GM08714 (cell line): ENCODE data around the gene ANK2.

Experiments
- H3K4me3 ChIP-seq: fragments of 200-500 bp; sonication (Bioruptor generic); 2 replicates; pipeline ENCODE4 v1.5.1; 2014; ENCODE audit warnings: mild to moderate bottlenecking, low read length, inconsistent platforms
- ZNF274 ChIP-seq: IDR thresholded peaks from 2 replicates; pipeline ENCODE4 v1.6.1; 2012; ENCODE audit warnings: mild to moderate bottlenecking, low read depth, low read length

ANK2 gene

DNA sequence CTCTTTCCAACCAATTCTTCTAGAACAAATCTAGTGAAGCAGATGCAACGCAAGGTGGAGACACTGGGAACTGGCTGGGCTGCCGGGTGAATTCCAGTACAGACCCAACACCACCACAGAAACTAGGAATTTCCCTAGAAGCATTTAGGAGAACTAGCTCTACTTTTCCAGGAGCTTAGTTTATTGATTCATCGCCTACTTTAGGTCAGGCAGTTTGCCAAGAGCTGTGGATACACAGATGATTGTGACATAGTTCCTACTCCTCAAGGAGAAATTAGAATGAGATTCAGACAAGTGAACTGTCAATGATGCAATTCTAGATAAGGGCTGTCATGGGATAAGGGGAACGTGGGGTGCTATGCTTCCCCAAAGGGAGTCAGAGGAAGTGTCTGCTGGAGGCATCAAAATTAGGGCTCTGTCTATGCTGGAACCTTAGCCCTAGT, 362.1 kb downstream of the ANK2 start:
- TF ChIP-seq ZNF274, result no peak
- H3K4me3 ChIP-seq, result no peak overlapping the region

- no peak for TF ChIP-seq ZNF274
- H3K4me3 ChIP-seq, result no peak overlapping the region
Measured at GRCh38 chr4:113419631-113420030, 370.2 kb downstream of the ANK2 start.

GRCh38 chr4:113420938-113421337, 371.5 kb downstream of the ANK2 start:
- H3K4me3 ChIP-seq, result no peak overlapping the region
- no peak for TF ChIP-seq ZNF274

DNA sequence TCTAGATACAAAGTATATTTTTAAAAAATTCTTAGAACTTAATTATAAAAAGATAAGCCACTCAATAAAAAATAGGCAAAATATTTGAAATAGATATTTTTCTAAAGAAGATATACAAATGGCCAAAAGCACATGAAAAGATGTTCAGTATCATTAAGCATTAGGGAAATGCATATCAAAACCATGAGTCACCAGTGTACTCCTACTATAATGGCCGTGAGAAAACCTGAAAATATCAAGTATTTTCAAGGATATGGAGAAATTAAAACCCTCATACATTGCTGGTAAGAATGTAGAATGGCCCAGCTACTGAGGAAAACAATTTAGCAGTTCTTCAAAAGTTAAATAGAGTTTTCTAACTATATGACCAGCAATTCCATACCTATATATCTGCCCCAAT, 374.2 kb downstream of the ANK2 start:
- H3K4me3 ChIP-seq, result no peak overlapping the region
- TF ChIP-seq ZNF274, result no peak

- H3K4me3 ChIP-seq, result no peak overlapping the region
- TF ChIP-seq ZNF274, result no peak
Measured at GRCh38 chr4:113433116-113433515, 383.7 kb downstream of the ANK2 start.
